GM12891 (cell line): ENCODE measurements around the gene ZNF808.
A peak's percentile ranks its signal among the peaks of the same experiment; 100 is the strongest.

ENCODE experiments used
- PAX5 ChIP-seq: IDR thresholded peaks from 2 replicates; pipeline ENCODE4 v1.6.1; 2011; ENCODE audit warnings: low read length, moderate library complexity, mild to moderate bottlenecking; ENCODE audit not compliant: insufficient read depth, severe bottlenecking
- POLR2A ChIP-seq: IDR thresholded peaks from 2 replicates; pipeline ENCODE4 v1.6.1; 2011; ENCODE audit warnings: low read depth, low read length, control low read depth
- POLR2AphosphoS5 ChIP-seq: IDR thresholded peaks from 2 replicates; pipeline ENCODE4 v1.6.1; 2011; ENCODE audit warnings: low read depth, low read length, control low read depth
- SPI1 ChIP-seq: IDR thresholded peaks from 2 replicates; pipeline ENCODE4 v1.6.1; 2011; ENCODE audit warnings: low read depth, low read length, control low read depth
- TAF1 ChIP-seq: IDR thresholded peaks from 2 replicates; pipeline ENCODE4 v1.6.1; 2011; ENCODE audit warnings: low read depth, low read length, control low read depth

DNA sequence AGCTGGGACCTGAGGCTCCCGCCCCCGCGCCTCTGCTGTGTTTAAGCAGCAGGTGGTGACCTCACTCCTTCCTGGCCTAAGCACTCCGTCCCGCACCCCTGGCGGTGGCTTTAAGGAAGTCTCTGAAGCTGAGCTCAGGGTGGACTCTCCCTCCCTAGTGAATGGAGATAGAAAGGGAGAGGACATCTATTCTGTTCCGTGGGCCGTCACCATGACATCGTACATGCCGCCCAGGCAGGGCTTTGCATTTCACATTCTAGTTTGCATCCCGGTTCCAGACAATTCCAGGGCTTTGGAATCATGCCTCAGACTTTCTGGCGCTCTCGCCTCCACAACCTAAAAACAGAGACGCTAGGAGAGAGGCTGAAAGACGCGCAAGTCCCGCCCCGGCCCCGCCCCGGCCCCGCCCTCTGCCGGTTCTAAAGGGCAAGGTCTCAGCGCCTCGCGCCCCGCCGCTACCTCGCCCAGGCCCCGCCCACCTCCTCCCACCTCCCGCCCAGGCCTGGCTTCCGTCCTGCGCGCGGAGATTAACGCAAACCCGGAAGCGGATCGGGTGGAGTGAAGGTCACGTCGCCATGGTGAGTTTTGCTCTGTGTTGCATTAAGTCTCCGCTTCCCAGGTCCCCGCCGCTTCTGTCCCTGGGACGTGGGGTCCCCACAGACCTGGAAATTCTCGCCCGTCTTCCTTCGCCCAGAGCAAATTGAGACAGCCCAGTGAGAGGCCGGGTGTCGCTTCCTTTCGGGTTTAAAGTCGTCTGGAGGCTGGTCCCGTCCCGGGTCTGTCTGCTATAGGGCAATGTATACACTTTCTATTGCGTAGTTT is at the start of gene ZNF808:
- TF ChIP-seq POLR2A, result peak; percentile 74
- peak; percentile 63 for TF ChIP-seq TAF1
- TF ChIP-seq POLR2AphosphoS5, result peak; percentile 60
- TF ChIP-seq PAX5, result no peak
- peak; percentile 58; the same call in 1 of the 2 replicates for TF ChIP-seq SPI1
